ENCODE data around the gene RNF146.
"Not testable (repeated sequence)": the region's sequence is repeated elsewhere in the genome, so short reads cannot be mapped to it uniquely, and the experiment has no call there.

DNA sequence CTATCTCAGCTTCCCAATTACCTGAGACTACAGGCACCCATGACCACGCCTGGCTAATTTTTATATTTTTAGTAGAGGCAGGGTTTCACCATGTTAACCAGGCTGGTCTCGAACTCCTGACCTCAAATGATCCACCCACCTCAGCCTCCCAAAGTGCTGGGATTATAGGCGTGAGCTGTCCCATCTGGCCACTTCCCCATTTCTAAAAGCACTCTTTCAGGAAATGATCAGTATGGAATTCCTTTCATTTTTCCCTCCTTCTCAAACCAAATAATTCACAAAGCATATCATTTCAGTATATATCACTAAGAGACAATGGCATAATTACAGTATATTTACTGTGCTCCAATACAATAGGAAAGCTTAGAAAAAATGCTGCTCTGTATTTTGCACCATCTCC, 64.6 kb downstream of the RNF146 start:
- TF ChIP-seq, protein P1, sequence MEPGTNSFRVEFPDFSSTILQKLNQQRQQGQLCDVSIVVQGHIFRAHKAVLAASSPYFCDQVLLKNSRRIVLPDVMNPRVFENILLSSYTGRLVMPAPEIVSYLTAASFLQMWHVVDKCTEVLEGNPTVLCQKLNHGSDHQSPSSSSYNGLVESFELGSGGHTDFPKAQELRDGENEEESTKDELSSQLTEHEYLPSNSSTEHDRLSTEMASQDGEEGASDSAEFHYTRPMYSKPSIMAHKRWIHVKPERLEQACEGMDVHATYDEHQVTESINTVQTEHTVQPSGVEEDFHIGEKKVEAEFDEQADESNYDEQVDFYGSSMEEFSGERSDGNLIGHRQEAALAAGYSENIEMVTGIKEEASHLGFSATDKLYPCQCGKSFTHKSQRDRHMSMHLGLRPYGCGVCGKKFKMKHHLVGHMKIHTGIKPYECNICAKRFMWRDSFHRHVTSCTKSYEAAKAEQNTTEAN (CRISPR knock-in tag; conservative IDR thresholded peaks at IDR 0.05), result not testable (repeated sequence)
- not testable (repeated sequence) for TF ChIP-seq ZNF589 (CRISPR knock-in tag; conservative IDR thresholded peaks at IDR 0.05); CREM (IDR thresholded peaks at IDR 0.05); CREM (CRISPR knock-in tag; IDR thresholded peaks at IDR 0.05); RAD21 (CRISPR knock-in tag; IDR thresholded peaks at IDR 0.05); FIP1L1 (IDR thresholded peaks at IDR 0.05; ENCODE audit: borderline replicate concordance, insufficient read depth, low read depth, low read length); FOXM1 (CRISPR knock-in tag; IDR thresholded peaks at IDR 0.05); NFIC (IDR thresholded peaks at IDR 0.05; ENCODE audit: low read length)
- TF ChIP-seq, protein P2, sequence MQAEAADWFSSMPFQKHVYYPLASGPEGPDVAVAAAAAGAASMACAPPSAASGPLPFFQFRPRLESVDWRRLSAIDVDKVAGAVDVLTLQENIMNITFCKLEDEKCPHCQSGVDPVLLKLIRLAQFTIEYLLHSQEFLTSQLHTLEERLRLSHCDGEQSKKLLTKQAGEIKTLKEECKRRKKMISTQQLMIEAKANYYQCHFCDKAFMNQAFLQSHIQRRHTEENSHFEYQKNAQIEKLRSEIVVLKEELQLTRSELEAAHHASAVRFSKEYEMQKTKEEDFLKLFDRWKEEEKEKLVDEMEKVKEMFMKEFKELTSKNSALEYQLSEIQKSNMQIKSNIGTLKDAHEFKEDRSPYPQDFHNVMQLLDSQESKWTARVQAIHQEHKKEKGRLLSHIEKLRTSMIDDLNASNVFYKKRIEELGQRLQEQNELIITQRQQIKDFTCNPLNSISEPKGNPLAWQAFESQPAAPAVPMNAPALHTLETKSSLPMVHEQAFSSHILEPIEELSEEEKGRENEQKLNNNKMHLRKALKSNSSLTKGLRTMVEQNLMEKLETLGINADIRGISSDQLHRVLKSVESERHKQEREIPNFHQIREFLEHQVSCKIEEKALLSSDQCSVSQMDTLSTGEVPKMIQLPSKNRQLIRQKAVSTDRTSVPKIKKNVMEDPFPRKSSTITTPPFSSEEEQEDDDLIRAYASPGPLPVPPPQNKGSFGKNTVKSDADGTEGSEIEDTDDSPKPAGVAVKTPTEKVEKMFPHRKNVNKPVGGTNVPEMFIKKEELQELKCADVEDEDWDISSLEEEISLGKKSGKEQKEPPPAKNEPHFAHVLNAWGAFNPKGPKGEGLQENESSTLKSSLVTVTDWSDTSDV (CRISPR knock-in tag; IDR thresholded peaks at IDR 0.05), result not testable (repeated sequence)
